Activated naive CD4-positive, alpha-beta T cell treated with anti-CD3 and anti-CD28 coated beads, Interleukin-2, amount 50 U/mL, for 24 hours (primary cell): Measurements from ENCODE around the gene DACH1.

ENCODE experiments used
- H3K27ac Mint-ChIP-seq: one replicate; pipeline ENCODE4 v1.8.0; 2021; ENCODE audit warnings: mild to moderate bottlenecking, mixed read lengths
- H3K27me3 Mint-ChIP-seq: one replicate; pipeline ENCODE4 v1.8.0; 2021; ENCODE audit warnings: mixed read lengths
- H3K36me3 Mint-ChIP-seq: one replicate; pipeline ENCODE4 v1.8.0; 2021; ENCODE audit warnings: mixed read lengths
- H3K4me1 Mint-ChIP-seq: one replicate; pipeline ENCODE4 v1.8.0; 2021; ENCODE audit warnings: mixed read lengths
- H3K4me3 Mint-ChIP-seq: one replicate; pipeline ENCODE4 v1.8.0; 2021; ENCODE audit warnings: mild to moderate bottlenecking, mixed read lengths
- H3K9me3 Mint-ChIP-seq: one replicate; pipeline ENCODE4 v1.8.0; 2021; ENCODE audit warnings: mixed read lengths

The DACH1 gene

DNA sequence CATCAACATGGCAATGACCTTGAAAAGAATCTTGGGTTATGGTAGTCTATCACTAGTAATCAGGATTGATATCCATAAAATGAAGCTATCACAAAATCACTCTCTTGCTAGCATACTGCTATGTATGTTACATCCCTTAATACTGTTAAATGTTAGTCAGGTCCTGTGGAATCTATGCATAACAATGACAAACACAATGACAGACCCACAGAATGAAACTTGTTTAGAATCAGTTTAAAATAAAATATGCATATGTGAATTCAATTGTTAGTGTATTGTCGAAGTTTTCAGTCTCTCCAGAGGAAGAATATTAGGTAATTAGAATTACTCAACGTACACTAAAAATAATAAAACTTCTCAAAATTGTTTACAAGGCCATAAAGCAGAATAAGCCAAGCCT, 137.6 kb downstream of the DACH1 start:
- Mint-ChIP-seq H3K27me3 (no peaks in the 10 kb centered on the region), H3K27ac (no peak overlapping the region), H3K4me1 (no peaks in the 10 kb centered on the region), H3K4me3 (no peak overlapping the region), H3K36me3 (no peaks in the 10 kb centered on the region), H3K9me3 (no peaks in the 10 kb centered on the region)

DNA sequence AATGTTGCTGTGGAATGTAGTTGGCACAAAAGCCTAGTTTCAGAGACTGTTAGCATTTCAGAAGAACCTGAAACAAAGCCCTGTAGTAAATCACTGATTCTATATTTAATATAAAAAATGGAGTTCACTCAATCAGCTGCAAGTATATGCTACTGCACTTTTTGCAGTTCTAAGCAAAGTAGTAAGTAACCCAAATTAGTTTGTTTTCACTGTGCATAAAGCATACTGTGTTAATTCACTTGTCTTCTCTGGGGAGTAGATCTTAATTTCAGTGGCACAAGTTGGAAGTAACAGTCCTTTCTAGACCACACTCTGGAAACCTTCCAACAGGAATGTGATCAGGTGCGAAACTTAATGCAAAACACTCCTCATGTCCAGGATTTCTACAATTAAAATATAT, 139.3 kb downstream of the DACH1 start:
- no peaks in the 10 kb centered on the region for H3K9me3 Mint-ChIP-seq
- H3K27me3 Mint-ChIP-seq: no peaks in the 10 kb centered on the region
- no peaks in the 10 kb centered on the region for H3K36me3 Mint-ChIP-seq
- H3K4me1 Mint-ChIP-seq: no peaks in the 10 kb centered on the region
- no peak overlapping the region for H3K4me3 Mint-ChIP-seq
- no peak overlapping the region for H3K27ac Mint-ChIP-seq

DNA sequence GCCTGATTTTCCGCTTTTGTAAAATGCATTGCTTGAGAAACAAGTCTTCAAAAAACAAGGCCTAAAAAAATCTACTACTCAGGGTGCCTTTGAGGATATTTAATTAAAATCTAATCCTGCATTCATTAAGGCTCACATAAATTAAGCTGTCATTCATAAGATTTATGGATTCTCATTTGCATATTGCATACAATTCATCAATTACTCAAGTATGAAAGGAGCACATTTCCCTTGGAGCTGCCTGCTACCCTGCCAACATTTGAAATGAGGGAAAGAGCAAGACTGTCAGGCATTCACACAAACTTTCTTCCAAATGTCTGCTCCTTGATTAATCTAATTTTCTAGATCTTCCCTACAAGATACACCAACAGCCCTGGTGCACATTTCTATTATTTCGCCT, 140.0 kb downstream of the DACH1 start:
- no peaks in the 10 kb centered on the region for H3K9me3 Mint-ChIP-seq
- H3K4me3 Mint-ChIP-seq: no peak overlapping the region
- H3K27me3 Mint-ChIP-seq: no peaks in the 10 kb centered on the region
- no peaks in the 10 kb centered on the region for H3K36me3 Mint-ChIP-seq
- H3K4me1 Mint-ChIP-seq: no peaks in the 10 kb centered on the region
- no peak overlapping the region for H3K27ac Mint-ChIP-seq

DNA sequence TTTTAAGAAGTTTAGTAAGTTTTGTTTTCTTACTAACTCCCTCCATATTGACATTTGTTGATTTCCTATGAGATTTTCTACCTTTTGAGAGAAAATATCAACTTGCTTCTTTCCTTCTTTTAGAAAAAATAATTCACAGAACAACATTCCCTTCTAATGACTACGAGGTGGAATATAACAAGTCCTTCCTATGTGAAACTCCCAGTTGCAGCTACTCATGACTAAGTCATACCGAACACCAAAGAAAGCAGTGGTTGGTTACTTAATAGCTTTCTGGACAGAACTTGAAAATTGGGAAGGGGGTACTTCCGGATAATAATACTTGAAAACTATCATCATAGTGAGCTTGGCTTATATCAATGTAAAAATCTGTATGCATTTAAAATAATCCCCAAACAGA, 144.8 kb downstream of the DACH1 start:
- no peak overlapping the region for H3K4me3 Mint-ChIP-seq

DNA sequence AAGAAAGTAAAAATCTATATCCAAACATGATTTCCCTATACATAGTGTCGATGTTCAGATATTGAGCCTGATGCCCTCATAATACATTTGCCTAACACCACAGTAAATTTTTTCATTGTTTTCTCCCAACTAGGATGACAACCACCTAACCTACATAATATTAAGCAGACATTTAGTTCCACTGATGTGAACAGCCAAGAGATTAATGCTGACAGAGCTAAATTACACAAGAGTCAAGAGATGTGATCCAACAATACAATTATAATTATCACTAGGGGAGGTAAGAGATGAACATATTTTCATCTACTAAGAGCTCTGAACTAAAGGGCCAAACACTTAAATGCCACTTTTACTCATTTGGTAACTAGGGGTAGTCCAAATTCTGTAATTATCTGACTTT, 145.9 kb downstream of the DACH1 start:
- H3K27me3 Mint-ChIP-seq: no peaks in the 10 kb centered on the region
- H3K36me3 Mint-ChIP-seq: no peaks in the 10 kb centered on the region
- H3K9me3 Mint-ChIP-seq: no peaks in the 10 kb centered on the region
- no peak overlapping the region for H3K4me3 Mint-ChIP-seq
- no peaks in the 10 kb centered on the region for H3K4me1 Mint-ChIP-seq
- H3K27ac Mint-ChIP-seq: no peak overlapping the region

More for the DNA sequence above, 144.8 kb downstream of the DACH1 start:
- no peaks in the 10 kb centered on the region for H3K9me3 Mint-ChIP-seq
- no peaks in the 10 kb centered on the region for H3K4me1 Mint-ChIP-seq
- H3K27ac Mint-ChIP-seq: no peak overlapping the region
- H3K36me3 Mint-ChIP-seq: no peaks in the 10 kb centered on the region
- no peaks in the 10 kb centered on the region for H3K27me3 Mint-ChIP-seq

DNA sequence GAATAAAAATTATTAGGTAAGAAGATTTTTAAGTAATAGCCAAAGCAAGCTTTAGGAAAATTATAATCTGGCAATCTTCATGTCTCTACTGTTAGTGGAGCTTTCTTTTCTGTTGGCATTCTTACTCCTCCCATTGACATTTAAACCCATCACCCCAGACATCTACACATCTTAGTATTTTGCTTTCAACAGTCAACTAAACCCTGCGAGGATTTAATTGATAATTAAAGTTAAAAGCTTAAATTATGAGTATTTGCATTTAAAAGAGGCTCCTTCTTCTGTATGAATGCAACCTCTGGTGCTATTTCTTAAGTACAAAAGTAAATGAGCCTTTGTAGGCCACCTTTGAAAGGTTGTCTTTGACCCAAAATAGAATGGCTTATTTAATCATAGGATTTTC, 148.1 kb downstream of the DACH1 start:
- no peaks in the 10 kb centered on the region for H3K4me1 Mint-ChIP-seq
- H3K27me3 Mint-ChIP-seq: no peaks in the 10 kb centered on the region
- H3K36me3 Mint-ChIP-seq: no peaks in the 10 kb centered on the region
- H3K4me3 Mint-ChIP-seq: no peak overlapping the region
- H3K9me3 Mint-ChIP-seq: no peaks in the 10 kb centered on the region
- H3K27ac Mint-ChIP-seq: no peak overlapping the region

DNA sequence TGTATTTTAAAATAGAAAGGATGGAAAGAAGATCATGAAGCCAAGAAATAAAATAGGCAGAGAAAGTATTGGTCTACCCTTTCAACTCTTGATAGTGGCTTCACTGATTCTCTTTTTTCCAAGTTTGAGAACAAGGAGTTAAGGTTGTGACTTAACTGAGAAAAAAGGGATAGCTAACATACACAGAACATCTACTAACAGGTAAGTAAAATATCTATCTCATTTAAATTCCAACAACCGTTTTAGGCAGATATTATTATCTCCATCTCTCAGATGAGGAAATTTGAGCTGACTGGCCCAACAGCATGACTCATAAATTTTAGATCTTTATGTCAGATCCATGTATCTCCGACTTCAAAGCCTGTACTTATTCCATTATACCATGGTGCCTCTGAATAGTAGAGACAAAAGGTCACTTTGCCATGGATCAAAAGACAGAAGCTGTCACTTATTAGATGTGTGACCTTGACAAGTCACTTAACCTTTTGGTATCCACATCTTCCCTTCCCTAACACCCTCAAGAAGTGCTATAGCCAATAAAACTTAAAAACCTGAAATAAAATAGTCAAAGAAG, 152.1 kb downstream of the DACH1 start:
- no peaks in the 10 kb centered on the region for H3K27me3 Mint-ChIP-seq
- H3K4me1 Mint-ChIP-seq: no peaks in the 10 kb centered on the region

DNA sequence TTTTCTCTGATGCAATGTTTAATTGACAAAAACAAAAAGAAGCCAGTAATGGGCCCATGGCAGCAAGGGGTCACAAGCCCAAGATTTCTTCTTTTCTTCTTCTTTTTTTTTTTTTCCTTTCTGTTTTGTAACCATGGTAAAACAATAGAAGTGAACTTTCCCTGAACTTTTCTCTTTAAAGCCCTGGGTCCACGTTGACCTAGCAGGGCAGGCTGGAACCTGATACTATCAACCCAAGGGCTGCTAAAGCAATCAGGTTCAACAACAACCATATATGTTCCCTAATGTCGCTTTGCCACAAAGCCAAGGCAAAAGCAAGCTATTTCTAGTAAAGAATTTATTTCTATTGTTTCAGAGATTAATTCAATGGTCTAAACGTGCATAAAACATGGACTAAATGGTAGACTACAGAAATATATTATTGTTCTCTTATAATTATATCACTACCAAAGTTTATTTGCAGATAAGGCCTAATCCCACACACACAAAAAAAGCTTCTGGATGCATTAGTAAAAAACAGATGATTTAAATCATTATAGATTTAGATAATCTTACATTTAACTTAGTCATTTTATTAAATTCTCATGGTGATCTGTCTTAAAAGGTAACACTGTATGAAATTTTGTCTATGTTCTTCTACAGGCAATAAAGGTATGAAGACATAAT, 153.9 kb downstream of the DACH1 start:
- Mint-ChIP-seq H3K4me3 (no peak overlapping the region), H3K36me3 (no peaks in the 10 kb centered on the region), H3K27ac (no peak overlapping the region), H3K9me3 (no peaks in the 10 kb centered on the region), H3K4me1 (no peaks in the 10 kb centered on the region), H3K27me3 (no peaks in the 10 kb centered on the region)

More for the DNA sequence above, 152.1 kb downstream of the DACH1 start:
- no peak overlapping the region for H3K4me3 Mint-ChIP-seq
- no peaks in the 10 kb centered on the region for H3K36me3 Mint-ChIP-seq
- H3K27ac Mint-ChIP-seq: no peak overlapping the region
- H3K9me3 Mint-ChIP-seq: no peaks in the 10 kb centered on the region

DNA sequence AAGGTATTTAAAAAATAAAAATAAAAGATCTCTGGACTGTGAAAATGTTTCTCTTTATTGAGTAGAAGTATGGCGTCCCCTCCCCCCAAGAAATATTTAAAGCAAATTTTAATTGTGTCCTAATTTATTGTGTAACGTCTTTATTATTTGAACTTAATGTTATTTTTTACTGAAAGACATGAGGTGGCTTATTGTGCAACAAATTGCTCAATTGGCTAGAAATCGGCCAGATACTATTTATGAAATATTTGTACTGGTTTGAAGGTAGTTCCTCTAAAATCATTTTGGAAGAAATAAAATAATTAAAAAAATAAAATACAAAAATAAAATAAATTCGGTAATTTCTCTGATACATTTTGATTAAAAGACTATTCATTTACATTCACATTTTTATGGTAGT, 162.3 kb downstream of the DACH1 start:
- H3K4me1 Mint-ChIP-seq: no peaks in the 10 kb centered on the region
- H3K27ac Mint-ChIP-seq: no peak overlapping the region
- no peaks in the 10 kb centered on the region for H3K36me3 Mint-ChIP-seq
- H3K9me3 Mint-ChIP-seq: no peaks in the 10 kb centered on the region
- H3K4me3 Mint-ChIP-seq: no peak overlapping the region
- no peaks in the 10 kb centered on the region for H3K27me3 Mint-ChIP-seq

DNA sequence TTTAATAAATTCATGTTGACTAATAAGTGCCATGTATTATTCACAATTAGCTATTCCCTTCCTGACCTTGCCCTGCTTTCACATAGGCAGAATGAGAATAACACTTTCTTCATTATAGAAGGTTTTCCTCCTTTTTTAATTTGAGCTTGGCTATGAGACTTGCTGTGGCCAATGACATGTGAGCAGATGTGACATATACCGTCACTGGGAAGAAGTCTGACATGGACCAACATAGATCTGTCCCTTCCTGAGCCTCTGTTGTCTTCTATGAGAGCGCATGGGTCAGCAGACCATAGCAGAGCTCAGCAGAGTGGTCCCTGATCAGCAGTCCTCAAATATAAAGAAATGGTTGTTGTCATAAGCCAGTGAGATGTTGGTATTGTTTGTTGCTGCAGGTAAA, 163.9 kb downstream of the DACH1 start:
- no peaks in the 10 kb centered on the region for H3K4me1 Mint-ChIP-seq
- no peaks in the 10 kb centered on the region for H3K36me3 Mint-ChIP-seq
- no peaks in the 10 kb centered on the region for H3K9me3 Mint-ChIP-seq
- H3K27ac Mint-ChIP-seq: no peak overlapping the region
- no peak overlapping the region for H3K4me3 Mint-ChIP-seq
- no peaks in the 10 kb centered on the region for H3K27me3 Mint-ChIP-seq

DNA sequence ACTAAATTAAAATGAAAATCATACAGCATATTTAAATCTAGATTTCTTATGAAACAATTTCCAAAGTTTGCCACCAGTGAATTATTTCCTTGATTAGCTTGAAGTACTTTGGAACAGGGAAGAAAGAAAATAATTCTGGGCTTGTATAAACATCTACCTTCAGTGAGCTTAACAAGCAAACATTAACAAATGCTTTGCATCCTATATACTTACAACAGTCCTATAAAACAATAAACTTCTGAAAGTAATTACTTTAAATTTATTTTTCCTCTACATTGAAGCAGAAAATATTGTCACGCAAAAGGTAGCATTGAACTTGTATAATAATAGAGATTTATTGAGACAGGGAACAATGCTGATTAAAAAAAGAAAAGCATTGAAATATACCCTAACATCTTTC, 164.8 kb downstream of the DACH1 start:
- H3K36me3 Mint-ChIP-seq: no peaks in the 10 kb centered on the region
- H3K4me3 Mint-ChIP-seq: no peak overlapping the region

DNA sequence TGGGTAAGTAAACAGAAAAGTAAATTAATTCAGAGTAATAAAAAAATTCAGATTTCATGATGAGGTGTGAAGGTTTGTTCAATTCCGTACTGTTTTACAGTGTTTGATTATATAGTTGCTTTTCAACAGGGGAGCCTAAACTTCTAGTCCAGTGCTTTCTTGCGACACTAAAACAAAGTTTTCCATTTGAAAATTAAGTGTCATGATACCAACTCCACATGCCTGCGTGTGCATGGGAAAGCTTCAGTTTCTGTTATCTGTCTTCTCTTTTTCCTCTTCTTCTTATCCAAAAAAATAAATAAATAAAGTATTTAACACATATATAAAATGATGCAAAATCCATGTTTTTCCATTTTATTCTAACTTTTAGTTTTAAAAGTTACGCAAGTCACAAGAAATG, 165.3 kb downstream of the DACH1 start:
- Mint-ChIP-seq H3K9me3 (no peaks in the 10 kb centered on the region), H3K4me1 (no peaks in the 10 kb centered on the region), H3K4me3 (no peak overlapping the region), H3K36me3 (no peaks in the 10 kb centered on the region), H3K27ac (no peak overlapping the region), H3K27me3 (no peaks in the 10 kb centered on the region)

More for the DNA sequence above, 164.8 kb downstream of the DACH1 start:
- H3K27me3 Mint-ChIP-seq: no peaks in the 10 kb centered on the region
- H3K27ac Mint-ChIP-seq: no peak overlapping the region
- H3K9me3 Mint-ChIP-seq: no peaks in the 10 kb centered on the region
- H3K4me1 Mint-ChIP-seq: no peaks in the 10 kb centered on the region

DNA sequence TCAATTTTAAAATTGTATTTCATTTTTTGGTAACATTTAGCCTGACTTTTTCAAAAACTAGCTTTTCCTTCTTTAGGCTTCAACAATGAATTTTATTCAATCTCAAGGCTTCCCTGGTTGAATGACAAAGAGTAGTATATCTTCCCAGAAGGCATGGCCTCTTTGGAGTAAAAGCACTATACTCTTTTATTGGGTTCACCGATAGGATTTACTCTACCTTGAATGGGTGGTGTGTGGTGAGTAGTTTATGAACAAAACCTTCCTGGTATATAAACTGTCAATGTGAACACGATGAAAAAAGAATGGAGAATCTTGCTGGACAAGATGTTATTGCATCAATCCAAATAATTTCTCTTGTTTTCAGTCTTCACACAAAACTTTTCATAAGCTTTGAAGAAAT, 167.7 kb downstream of the DACH1 start:
- no peaks in the 10 kb centered on the region for H3K36me3 Mint-ChIP-seq
- no peaks in the 10 kb centered on the region for H3K27me3 Mint-ChIP-seq
- H3K27ac Mint-ChIP-seq: no peak overlapping the region
- H3K9me3 Mint-ChIP-seq: no peaks in the 10 kb centered on the region
- H3K4me1 Mint-ChIP-seq: no peaks in the 10 kb centered on the region
- H3K4me3 Mint-ChIP-seq: no peak overlapping the region

DNA sequence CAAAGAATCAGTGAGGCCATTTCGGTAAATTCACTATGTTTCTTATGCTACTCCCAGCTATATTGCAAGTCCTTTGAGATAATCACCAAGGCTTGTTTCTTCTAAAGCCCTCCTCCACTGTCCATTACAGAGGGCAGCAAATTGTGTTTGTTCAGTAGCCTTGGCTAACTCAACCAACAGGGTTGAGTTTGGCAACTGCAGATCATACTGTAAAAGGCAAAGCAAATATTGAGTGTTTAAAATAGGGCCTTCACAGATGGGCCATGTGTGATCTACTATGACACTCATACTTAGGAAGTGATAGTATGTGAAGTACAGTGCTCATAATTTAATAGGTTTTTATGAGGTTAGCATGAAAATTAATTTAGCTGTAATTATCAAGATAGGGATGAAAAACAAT, 171.3 kb downstream of the DACH1 start:
- Mint-ChIP-seq H3K4me1 (no peaks in the 10 kb centered on the region), H3K9me3 (no peaks in the 10 kb centered on the region), H3K27me3 (no peaks in the 10 kb centered on the region), H3K4me3 (no peak overlapping the region), H3K36me3 (no peaks in the 10 kb centered on the region), H3K27ac (no peak overlapping the region)

DNA sequence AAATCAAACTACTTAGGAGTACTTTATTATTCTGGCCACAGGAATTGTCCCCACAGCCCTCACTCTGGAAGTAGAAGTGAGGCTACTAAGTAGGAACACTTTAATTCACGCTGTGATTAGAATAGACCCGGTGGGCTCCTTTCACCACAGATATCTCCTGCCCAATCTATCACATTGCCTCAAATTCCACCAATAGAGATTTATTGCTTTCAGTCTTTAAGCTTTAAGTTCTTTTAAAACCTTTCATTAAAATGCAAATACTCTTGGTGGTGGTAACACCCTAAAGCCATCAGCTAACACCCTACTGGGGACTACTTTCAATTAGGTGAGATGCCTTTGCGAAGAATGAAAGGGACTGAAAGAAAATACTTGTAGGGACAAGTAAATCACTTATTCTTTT, 181.9 kb downstream of the DACH1 start:
- Mint-ChIP-seq H3K36me3 (no peaks in the 10 kb centered on the region), H3K4me3 (no peak overlapping the region), H3K4me1 (no peaks in the 10 kb centered on the region), H3K27ac (no peak overlapping the region), H3K27me3 (no peaks in the 10 kb centered on the region), H3K9me3 (no peaks in the 10 kb centered on the region)

DNA sequence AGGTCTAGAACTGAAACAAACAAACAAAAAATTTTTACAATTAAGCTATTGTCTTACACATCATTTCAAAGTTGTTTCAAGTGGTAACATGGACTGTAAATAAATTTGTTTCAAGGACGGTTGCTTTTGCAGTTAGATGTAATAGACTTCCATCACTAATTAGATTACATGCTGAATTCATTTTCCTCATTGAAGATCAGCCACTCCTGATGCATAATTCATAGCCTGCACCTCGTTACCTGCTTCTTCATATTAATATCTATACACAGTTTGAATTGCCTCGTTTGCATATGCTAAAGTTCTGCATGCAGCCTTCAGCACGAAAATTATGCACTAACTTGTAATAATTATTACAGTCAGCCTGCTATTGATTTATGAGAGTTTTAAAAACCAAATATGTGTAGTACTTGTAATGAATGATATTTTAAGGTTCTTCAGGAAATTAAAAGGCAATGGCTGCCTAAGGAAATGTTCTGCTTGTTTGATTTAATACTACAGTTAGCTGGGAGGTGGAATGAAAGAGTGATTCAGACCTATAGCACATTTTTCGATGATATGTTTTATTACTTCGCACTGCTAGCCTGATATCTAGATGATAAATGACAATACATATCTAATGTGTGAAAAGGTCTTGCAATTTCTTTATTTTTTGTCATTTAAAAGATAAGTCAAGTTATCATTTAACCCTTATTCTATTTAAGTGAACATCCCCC, 184.9 kb downstream of the DACH1 start:
- H3K27me3 Mint-ChIP-seq: no peaks in the 10 kb centered on the region
- H3K9me3 Mint-ChIP-seq: no peaks in the 10 kb centered on the region
- no peaks in the 10 kb centered on the region for H3K4me1 Mint-ChIP-seq
- H3K4me3 Mint-ChIP-seq: no peak overlapping the region
- H3K27ac Mint-ChIP-seq: no peak overlapping the region
- no peaks in the 10 kb centered on the region for H3K36me3 Mint-ChIP-seq
